ENCODE results near the gene RBM38. TPM values are rescaled to one million over a fixed set of nuclear protein-coding genes. Genes with fewer than 3 reads are reported as not detected.

Gene RBM38
- total and polyA plus RNA-seq, 2 of the 4 experiments (the other 2 are of a cell fraction), result 5.2 to 11.9 TPM

GRCh38 chr20:57437267-57437666 is 46.1 kb downstream of the RBM38 start:
- in situ Hi-C loops (cut with MboI; ENCODE audit: low sequenced_read_pairs) (no loop called here), dilution Hi-C loops (cut with HindIII; ENCODE audit: low sequenced_read_pairs, unreplicated experiment) (no loop called here), intact Hi-C loops (cut with micrococcal nuclease) (no loop called here)
- ATAC-seq (ENCODE audit: low read depth) (no peak), DNase-seq (no peak)
- H2AK9ac ChIP-seq (replicated peaks; ENCODE audit: low read depth, low read length, poor library complexity), result peak overlapping the region; percentile 28
- no peak overlapping the region for H3K4ac ChIP-seq (ENCODE audit: low read depth, low read length)
- peaks cover 6% of the 10 kb centered on the region; the same call in 1 of the 2 replicates for H3K9me3 ChIP-seq (ENCODE audit: control insufficient read depth, insufficient read depth, low read length)
- peaks cover 5% of the 10 kb centered on the region for H3K27me3 ChIP-seq (ENCODE audit: control insufficient read depth, insufficient read depth, low read length)
- H3K14ac ChIP-seq (replicated peaks; ENCODE audit: low read depth, low read length), result no peak overlapping the region
- no peak overlapping the region for H3K18ac ChIP-seq (ENCODE audit: low read depth, low read length)
- no peak overlapping the region for H4K8ac ChIP-seq (ENCODE audit: low read depth in 2 of 2, low read length in 2 of 2)
- H3K36me3 ChIP-seq (ENCODE audit: control insufficient read depth, insufficient read depth, low read length), result no peaks in the 10 kb centered on the region
- no peaks in the 10 kb centered on the region for H4K20me1 ChIP-seq (ENCODE audit: insufficient read depth, low read length)
- H4K91ac ChIP-seq (ENCODE audit: insufficient read depth, low read depth, low read length), result no peak overlapping the region
- no peaks in the 10 kb centered on the region for H3K79me1 ChIP-seq (ENCODE audit: low read depth in 1 of 2, low read length in 2 of 2)
- no peak overlapping the region for H2AFZ ChIP-seq (replicated peaks; ENCODE audit: low read length, poor library complexity)
- no peak overlapping the region for H3K9ac ChIP-seq (ENCODE audit: low read depth, low read length)
- no peak overlapping the region for H3K23ac ChIP-seq (ENCODE audit: low read depth, low read length)
- H2BK120ac ChIP-seq (ENCODE audit: low read depth, low read length), result no peak overlapping the region
- ChIA-PET CTCF (no interaction called here), POLR2A (ENCODE audit: unreplicated experiment) (no interaction called here)
- no peak overlapping the region for H2BK15ac ChIP-seq (ENCODE audit: low read depth, low read length)
- H3K4me1 ChIP-seq (ENCODE audit: control insufficient read depth, insufficient read depth, low read length), result peaks cover 4% of the 10 kb centered on the region; the same call in 1 of the 2 replicates
- H3K9me1 ChIP-seq (ENCODE audit: insufficient read depth, low read length), result no peaks in the 10 kb centered on the region
- BruUV-seq (replicated peaks), result no TSS peak
- no peak overlapping the region for H3K4me3 ChIP-seq (ENCODE audit: insufficient read depth, low read depth, low read length)
- H2AK5ac ChIP-seq (ENCODE audit: low read depth, low read length), result no peak overlapping the region
- no peak overlapping the region for H3K56ac ChIP-seq (ENCODE audit: extremely low read depth, insufficient read depth, low read length)
- H2BK20ac ChIP-seq (ENCODE audit: low read depth, low read length), result no peak overlapping the region
- no peak overlapping the region for H4K5ac ChIP-seq (ENCODE audit: low read depth, low read length)
- H3K4me2 ChIP-seq (ENCODE audit: low read depth, low read length), result no peak overlapping the region
- no peak overlapping the region for H2BK5ac ChIP-seq (ENCODE audit: low read depth, low read length, poor library complexity, severe bottlenecking)
- TF ChIP-seq POLR2A (IDR thresholded peaks at IDR 0.05; ENCODE audit: low read depth, low read length) (no peak), RAD21 (IDR thresholded peaks at IDR 0.05; ENCODE audit: low read length) (no peak)
- 92% methylated on average over 2 of the region's 9 CpGs; no CpG with 5 or more reads in 1 of the 2 experiments for WGBS, 2 experiments (ENCODE audit: extremely low coverage in 2 of 2, insufficient read length in 1 of 2)
- no peak overlapping the region for H3K27ac ChIP-seq (ENCODE audit: insufficient read depth, low read length)

All from IMR-90 (cell line).